ENCODE measurements around the gene C10orf88. TPM values are rescaled to one million over a fixed set of nuclear protein-coding genes. Genes with fewer than 3 reads are reported as not detected.

Gene C10orf88
- total and polyA plus RNA-seq, 4 experiments from 2014 or later: 8.1 to 12.3 (median 10.1) TPM

DNA sequence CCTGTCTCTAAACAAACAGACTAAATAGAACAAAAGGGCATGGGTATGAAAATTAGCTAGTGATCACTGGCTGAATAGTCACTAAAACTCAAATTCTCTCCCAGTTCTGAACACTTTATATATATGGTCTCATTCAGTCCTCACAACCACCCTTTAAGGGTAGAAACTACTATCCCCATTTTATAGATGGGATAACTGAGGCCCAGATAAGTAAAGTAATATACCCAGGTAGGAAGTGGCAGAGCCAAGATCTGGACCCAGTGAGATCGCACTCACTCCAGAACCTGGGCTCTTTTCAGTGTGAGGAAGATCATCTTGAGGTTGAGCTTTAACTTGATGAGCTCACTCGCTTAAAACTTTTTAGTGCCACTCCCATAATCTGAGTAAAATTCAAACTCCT lies 30.7 kb upstream of the C10orf88 start:
- no peaks in the 10 kb centered on the region for H3K27me3 Mint-ChIP-seq
- intact Hi-C loops (cut with micrococcal nuclease): no loop called here
- Histone ChIP-seq H3K27me3 (ENCODE audit: insufficient read depth, low read length) (no peaks in the 10 kb centered on the region), H3K4me1 (ENCODE audit: insufficient read depth, low read length) (peaks cover 11% of the 10 kb centered on the region), H3K9me3 (ENCODE audit: control insufficient read depth in 1 of 2, low read length in 2 of 2) (no peaks in the 10 kb centered on the region), H3K4me3 (ENCODE audit: low read length in 2 of 2) (no peak overlapping the region), H3K36me3 (ENCODE audit: insufficient read depth, low read length) (no peaks in the 10 kb centered on the region), H3K27ac (ENCODE audit: low read depth, low read length) (no peak overlapping the region)
- no peak overlapping the region for H3K4me3 Mint-ChIP-seq
- CTCF ChIA-PET (ENCODE audit: partially characterized antibody): interaction anchor here (1.3 kb wide), 1 partner anchor 23 kb away, joined by 3 read pairs; no protein-coding TSS in a partner anchor
- H3K4me1 Mint-ChIP-seq: peaks cover 8 to 23% (median 13%) of the 10 kb centered on the region in 4 donors
- H3K9me3 Mint-ChIP-seq: no peaks in the 10 kb centered on the region
- H3K27ac Mint-ChIP-seq: peak overlapping the region in 3 of 7 donors; percentile 13 to 17 (median 14)
- POLR2A ChIA-PET (ENCODE audit: partially characterized antibody): interaction anchor here (1.9 to 6.6 kb wide), 2 partner anchors 23 to 31 kb away, joined by 7 to 74 read pairs; partner anchors contain the start of genes ACADSB, C10orf88 and IKZF5
- peaks cover 17 to 18% of the 10 kb centered on the region in 2 donors for H3K36me3 Mint-ChIP-seq
- DNase-seq: no peak

DNA sequence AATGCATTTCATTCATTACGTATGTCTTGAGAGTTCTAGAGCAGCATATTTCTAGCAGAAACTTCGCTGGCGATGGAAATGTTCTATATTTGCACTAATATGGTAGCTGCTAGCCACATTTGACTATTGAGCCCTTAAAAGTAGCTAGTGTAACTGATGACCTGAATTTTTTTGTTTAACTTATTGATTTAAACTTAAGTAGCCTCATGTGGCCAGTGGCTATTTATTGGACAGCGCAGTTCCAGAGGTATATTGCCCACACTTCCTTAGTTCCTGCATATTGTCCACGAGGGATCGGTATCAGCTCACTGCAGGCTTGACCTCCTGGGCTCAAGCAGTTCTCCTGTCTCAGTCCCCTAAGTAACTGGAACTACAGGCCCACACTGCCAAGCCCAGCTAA lies 29.9 kb upstream of the C10orf88 start:
- intact Hi-C loops (cut with micrococcal nuclease): no loop called here
- H3K9me3 ChIP-seq (ENCODE audit: control insufficient read depth in 1 of 2, low read length in 2 of 2): no peaks in the 10 kb centered on the region
- H3K9me3 Mint-ChIP-seq: no peaks in the 10 kb centered on the region
- no peak for DNase-seq
- POLR2A ChIA-PET (ENCODE audit: partially characterized antibody): interaction anchor here (1.9 to 6.6 kb wide), 2 partner anchors 24 to 30 kb away, joined by 7 to 74 read pairs; partner anchors contain the start of genes ACADSB, C10orf88 and IKZF5
- no peaks in the 10 kb centered on the region for H3K27me3 ChIP-seq (ENCODE audit: insufficient read depth, low read length)
- CTCF ChIA-PET (ENCODE audit: partially characterized antibody): interaction anchor here (1.5 kb wide), 1 partner anchor 39 kb away, joined by 3 read pairs; no protein-coding TSS in a partner anchor
- H3K27me3 Mint-ChIP-seq: no peaks in the 10 kb centered on the region
- peaks cover 13% of the 10 kb centered on the region for H3K4me1 ChIP-seq (ENCODE audit: insufficient read depth, low read length)
- H3K36me3 ChIP-seq (ENCODE audit: insufficient read depth, low read length): no peaks in the 10 kb centered on the region
- no peak overlapping the region for H3K27ac ChIP-seq (ENCODE audit: low read depth, low read length)
- no peak overlapping the region for H3K27ac Mint-ChIP-seq
- H3K4me3 ChIP-seq (ENCODE audit: low read length in 2 of 2): no peak overlapping the region
- H3K4me1 Mint-ChIP-seq: peaks cover 9 to 24% (median 15%) of the 10 kb centered on the region in 4 donors
- H3K36me3 Mint-ChIP-seq: peaks cover 18% of the 10 kb centered on the region in 2 donors
- no peak overlapping the region for H3K4me3 Mint-ChIP-seq

DNA sequence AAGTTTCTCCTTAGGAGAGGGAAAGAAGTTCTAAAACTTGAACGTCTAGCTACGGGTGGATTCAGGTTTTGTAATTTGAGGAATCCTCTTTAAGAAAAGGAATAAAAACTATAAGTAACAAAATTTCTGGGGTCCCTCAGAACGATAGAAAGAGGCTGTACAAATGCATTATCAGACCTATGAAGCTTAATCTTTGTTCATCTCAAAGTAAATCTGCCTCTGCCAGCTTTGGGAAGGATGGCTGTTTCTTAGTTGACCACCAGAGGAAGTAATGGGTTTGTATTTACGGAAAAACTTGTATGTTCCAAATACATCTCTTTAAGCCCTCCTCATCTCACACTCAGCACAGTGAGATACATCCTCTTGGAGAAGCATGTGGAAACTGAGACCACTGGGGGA lies 27.0 kb upstream of the C10orf88 start:
- Histone ChIP-seq H3K4me1 (ENCODE audit: insufficient read depth, low read length) (peaks cover 13% of the 10 kb centered on the region), H3K4me3 (ENCODE audit: low read length in 2 of 2) (peak overlapping the region in 1 of 2 donors; percentile 88), H3K27ac (ENCODE audit: low read depth, low read length) (no peak overlapping the region), H3K27me3 (ENCODE audit: insufficient read depth, low read length) (no peaks in the 10 kb centered on the region), H3K36me3 (ENCODE audit: insufficient read depth, low read length) (no peaks in the 10 kb centered on the region), H3K9me3 (ENCODE audit: control insufficient read depth in 1 of 2, low read length in 2 of 2) (no peaks in the 10 kb centered on the region)
- Mint-ChIP-seq H3K4me3 (peak overlapping the region; percentile 90 to 94 (median 92)), H3K9me3 (no peaks in the 10 kb centered on the region), H3K27me3 (no peaks in the 10 kb centered on the region), H3K36me3 (peaks cover 10 to 11% of the 10 kb centered on the region in 2 donors), H3K27ac (peak overlapping the region; percentile 43 to 98 (median 97)), H3K4me1 (peaks cover 9 to 24% (median 15%) of the 10 kb centered on the region in 4 donors)
- CTCF ChIA-PET (ENCODE audit: partially characterized antibody): interaction anchor here (0.7 to 3.2 kb wide), 9 partner anchors 10 to 577 kb away, joined by 3 to 36 read pairs (median 5); partner anchors contain the start of genes ACADSB, C10orf88 and IKZF5
- intact Hi-C loops (cut with micrococcal nuclease): no loop called here
- POLR2A ChIA-PET (ENCODE audit: partially characterized antibody): interaction anchor here (0.6 to 6.6 kb wide), 8 partner anchors 18 to 261 kb away, joined by 3 to 74 read pairs (median 6); partner anchors contain the start of genes ACADSB, BUB3, C10orf88 and FAM24B
- peak in 2 of 5 donors; percentile 4 for DNase-seq

DNA sequence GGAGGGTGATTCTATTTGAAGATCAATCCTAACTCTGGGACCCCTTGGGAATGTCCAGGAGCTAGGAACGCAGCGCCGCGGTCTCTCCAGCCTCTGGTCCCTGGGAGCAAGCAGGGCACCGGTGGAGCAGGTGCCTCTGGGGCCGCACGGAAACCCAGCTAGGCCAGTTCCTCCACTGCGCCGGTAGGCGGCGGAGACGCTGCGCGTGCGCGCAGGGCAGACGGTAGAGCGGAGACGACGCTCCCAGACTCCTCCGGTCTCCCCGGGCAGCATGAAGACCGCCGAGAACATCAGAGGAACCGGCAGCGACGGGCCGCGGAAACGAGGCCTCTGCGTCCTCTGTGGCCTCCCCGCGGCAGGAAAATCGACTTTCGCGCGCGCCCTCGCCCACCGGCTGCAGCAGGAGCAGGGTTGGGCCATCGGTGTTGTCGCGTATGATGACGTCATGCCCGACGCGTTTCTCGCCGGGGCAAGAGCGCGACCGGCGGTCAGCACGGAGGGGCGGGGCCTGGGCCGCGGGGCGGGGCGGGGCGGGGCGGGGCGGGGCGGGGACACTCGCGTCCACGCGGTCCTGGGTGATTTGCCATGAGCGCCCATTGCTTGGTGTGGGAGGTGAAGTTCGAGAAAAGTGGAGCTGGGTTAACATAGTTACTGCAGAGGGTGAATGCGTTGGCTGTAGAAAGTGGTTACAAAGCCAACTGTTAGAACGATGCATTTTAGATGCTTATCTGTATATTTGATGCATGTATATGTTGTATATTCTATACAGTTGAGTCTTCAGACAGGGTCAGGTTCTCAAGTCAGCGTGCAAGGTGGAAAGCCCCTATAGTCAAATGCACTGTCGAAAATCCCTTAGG lies 26.4 kb upstream of the C10orf88 start, which contains the start of gene PSTK:
TSS of gene PSTK (plus strand) at position 193 of the 857 bp plus-strand sequence. CDS start at position 272, 79 bp downstream.
- Mint-ChIP-seq H3K4me1 (peaks cover 9 to 24% (median 15%) of the 10 kb centered on the region in 4 donors), H3K36me3 (peaks cover 10% of the 10 kb centered on the region in 2 donors), H3K27me3 (peaks cover 0 to 1% of the 10 kb centered on the region in 2 donors), H3K4me3 (peak within 1 kb of the TSS; percentile 90 to 94 (median 92)), H3K9me3 (no peaks in the 10 kb centered on the region), H3K27ac (peak within 1 kb of the TSS; percentile 96 to 98 (median 97))
- peak; percentile 90 to 94 (median 91) for DNase-seq
- intact Hi-C loops (cut with micrococcal nuclease): loop anchor here (1.0 kb wide), 6 partner anchors 26 to 606 kb away; partner anchors contain the start of genes BUB3, C10orf88, FAM24B and IKZF5
- ChIA-PET CTCF (ENCODE audit: partially characterized antibody) (interaction anchor here (0.7 to 3.2 kb wide), 19 partner anchors 10 to 578 kb away, joined by 3 to 36 read pairs (median 4); partner anchors contain the start of genes ACADSB, C10orf88 and IKZF5), POLR2A (ENCODE audit: partially characterized antibody) (interaction anchor here (0.6 to 6.6 kb wide), 12 partner anchors 19 to 262 kb away, joined by 3 to 74 read pairs (median 5); partner anchors contain the start of genes ACADSB, BUB3, C10orf88 and FAM24B)
- Histone ChIP-seq H3K4me1 (ENCODE audit: insufficient read depth, low read length) (peaks cover 13% of the 10 kb centered on the region), H3K4me3 (ENCODE audit: low read length in 2 of 2) (peak within 1 kb of the TSS; percentile 19 to 88), H3K36me3 (ENCODE audit: insufficient read depth, low read length) (no peaks in the 10 kb centered on the region), H3K27me3 (ENCODE audit: insufficient read depth, low read length) (no peaks in the 10 kb centered on the region), H3K9me3 (ENCODE audit: control insufficient read depth in 1 of 2, low read length in 2 of 2) (no peaks in the 10 kb centered on the region), H3K27ac (ENCODE audit: low read depth, low read length) (peak within 1 kb of the TSS; percentile 79)

DNA sequence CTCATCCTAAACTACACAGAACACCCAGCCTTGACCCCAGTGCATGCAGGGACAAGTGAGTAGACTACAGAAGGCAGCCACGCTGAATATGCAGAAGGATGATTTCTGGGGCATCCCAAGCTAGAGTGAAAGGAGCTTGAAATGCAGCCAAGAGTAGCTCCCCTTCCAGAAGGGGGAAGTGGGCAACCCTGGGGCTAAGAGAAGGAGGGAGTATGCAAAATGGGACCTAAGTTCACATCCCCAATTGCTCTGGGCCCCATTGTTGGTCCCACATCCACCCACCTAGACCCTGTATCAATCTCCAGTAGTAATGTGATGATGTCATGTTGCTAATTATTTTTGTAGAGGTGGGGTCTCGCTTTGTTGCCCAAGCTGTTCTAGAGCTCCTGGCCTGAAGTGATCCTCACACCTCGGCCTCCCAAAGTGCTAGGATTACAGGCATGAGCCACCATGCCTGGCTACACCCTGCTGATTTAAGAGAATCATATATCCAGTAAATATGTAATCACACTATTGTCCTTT lies 20.6 kb upstream of the C10orf88 start:
- no peak overlapping the region for H3K4me3 ChIP-seq (ENCODE audit: low read length in 2 of 2)
- Mint-ChIP-seq H3K9me3 (no peaks in the 10 kb centered on the region), H3K27me3 (peaks cover 4 to 7% of the 10 kb centered on the region in 2 donors), H3K4me3 (no peak overlapping the region), H3K27ac (no peak overlapping the region), H3K36me3 (no peaks in the 10 kb centered on the region), H3K4me1 (peaks cover 0 to under 1% (median under 1%) of the 10 kb centered on the region in 4 donors)
- no peaks in the 10 kb centered on the region for H3K36me3 ChIP-seq (ENCODE audit: insufficient read depth, low read length)
- H3K27ac ChIP-seq (ENCODE audit: low read depth, low read length): no peak overlapping the region
- intact Hi-C loops (cut with micrococcal nuclease): no loop called here
- peaks cover 2% of the 10 kb centered on the region for H3K4me1 ChIP-seq (ENCODE audit: insufficient read depth, low read length)
- ChIA-PET CTCF (ENCODE audit: partially characterized antibody) (interaction anchor here (1.7 kb wide), 1 partner anchor 8 kb away, joined by 3 read pairs; no protein-coding TSS in a partner anchor), POLR2A (ENCODE audit: partially characterized antibody) (no interaction called here)
- H3K27me3 ChIP-seq (ENCODE audit: insufficient read depth, low read length): no peaks in the 10 kb centered on the region
- H3K9me3 ChIP-seq (ENCODE audit: control insufficient read depth in 1 of 2, low read length in 2 of 2): no peaks in the 10 kb centered on the region
- DNase-seq: no peak

DNA sequence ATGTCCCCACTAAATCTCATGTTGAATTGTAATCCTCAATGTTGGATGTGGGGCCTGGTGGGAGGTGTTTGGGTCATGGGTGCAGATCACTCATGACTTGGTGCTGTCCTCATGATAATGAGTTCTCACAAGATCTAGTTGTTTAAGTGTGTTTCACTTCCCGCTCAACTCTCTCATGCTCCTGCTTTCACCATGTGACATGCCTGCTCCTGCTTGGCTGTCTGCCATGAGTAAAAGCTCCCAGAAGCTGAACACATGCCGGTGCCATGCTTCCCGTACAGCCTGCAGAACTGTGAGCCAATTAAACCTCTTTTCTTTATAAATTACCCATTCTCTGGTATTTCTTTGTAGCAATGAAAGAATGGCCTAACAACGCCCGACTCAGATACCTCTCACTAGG lies 20.0 kb upstream of the C10orf88 start:
- Histone ChIP-seq H3K4me3 (ENCODE audit: low read length in 2 of 2) (no peak overlapping the region), H3K9me3 (ENCODE audit: control insufficient read depth in 1 of 2, low read length in 2 of 2) (no peaks in the 10 kb centered on the region), H3K27ac (ENCODE audit: low read depth, low read length) (no peak overlapping the region), H3K36me3 (ENCODE audit: insufficient read depth, low read length) (no peaks in the 10 kb centered on the region), H3K27me3 (ENCODE audit: insufficient read depth, low read length) (no peaks in the 10 kb centered on the region), H3K4me1 (ENCODE audit: insufficient read depth, low read length) (no peaks in the 10 kb centered on the region)
- Mint-ChIP-seq H3K9me3 (peaks cover 0 to 2% (median 0%) of the 10 kb centered on the region in 8 donors), H3K27ac (no peak overlapping the region), H3K27me3 (peaks cover 6 to 7% of the 10 kb centered on the region in 2 donors), H3K4me3 (no peak overlapping the region), H3K36me3 (no peaks in the 10 kb centered on the region), H3K4me1 (no peaks in the 10 kb centered on the region)
- POLR2A ChIA-PET (ENCODE audit: partially characterized antibody): no interaction called here
- CTCF ChIA-PET (ENCODE audit: partially characterized antibody): no interaction called here
- no peak for DNase-seq
- intact Hi-C loops (cut with micrococcal nuclease): no loop called here

Data from CD4-positive, alpha-beta memory T cell (primary cell).